Breast epithelium (tissue), 4 donors: ENCODE results near the gene APLN. TPM values are rescaled to one million over a fixed set of nuclear protein-coding genes. Genes with fewer than 3 reads are reported as not detected.

Experiments
- DNase-seq, 2 donors: peaks; one replicate each; pipeline ENCODE4 v3.0.0-alpha.2; 2019; ENCODE audit warnings: low spot score in 2 of 2
- H3K27ac ChIP-seq, 2 donors: fragments of 200-600 bp; sonication (generic) in 1 of 2; one replicate each; pipeline ENCODE4 v1.5.1; 2016 to 2019; ENCODE audit warnings: mild to moderate bottlenecking in 1 of 2
- H3K27me3 ChIP-seq, 2 donors: fragments of 200-600 bp; sonication (generic) in 1 of 2; one replicate each; pipeline versions ENCODE4 v1.5.1 to v1.6.0; 2017 to 2019; ENCODE audit warnings: control low read depth in 1 of 2, mild to moderate bottlenecking in 1 of 2
- H3K36me3 ChIP-seq: fragments of 200-600 bp; one replicate; pipeline ENCODE4 v1.5.1; 2019
- H3K4me1 ChIP-seq, 2 donors: fragments of 200-600 bp; sonication (generic); one replicate each; pipeline ENCODE4 v1.5.1; 2016 to 2019; ENCODE audit warnings: control low read depth in 1 of 2
- H3K4me3 ChIP-seq, 3 donors: fragments of 200-600 bp; sonication (generic); 1 replicate in 2 of 3; 2 replicates in 1 of 3; pipeline ENCODE4 v1.5.1; 2016 to 2019; ENCODE audit warnings: mild to moderate bottlenecking in 3 of 3, moderate library complexity in 2 of 3
- H3K9me3 ChIP-seq, 2 donors: fragments of 200-600 bp; sonication (generic) in 1 of 2; one replicate each; pipeline ENCODE4 v1.5.1; 2016 to 2019; ENCODE audit warnings: control low read depth in 1 of 2
- CTCF ChIP-seq, 3 donors: fragments of 450-650 bp; IDR thresholded peaks; one replicate each; pipeline ENCODE4 v1.5.1; 2016 to 2017; ENCODE audit warnings: antibody characterized with exemption in 3 of 3, mild to moderate bottlenecking in 3 of 3, moderate library complexity in 3 of 3
- POLR2A ChIP-seq: fragments of 450-650 bp; IDR thresholded peaks from one replicate; pipeline ENCODE4 v1.6.1; 2016; ENCODE audit warnings: antibody characterized with exemption, mild to moderate bottlenecking, moderate library complexity
- POLR2AphosphoS5 ChIP-seq, 3 donors: sonication (generic); formaldehyde crosslinking; IDR thresholded peaks; one replicate each; pipeline ENCODE4 v1.6.1; 2017; ENCODE audit warnings: antibody characterized with exemption in 3 of 3
- intact Hi-C: fragments of 100-400 bp; cut with DNase I; formaldehyde crosslinking; loops from one replicate; pipeline ENCODE4 v1.15.1; 2023; ENCODE audit warnings: low total_unique reads
- total RNA-seq, 3 donors: library from RNA; depleted of rRNA; stranded (reverse); fragments of >200 nt; gene quantifications; one replicate each; pipeline ENCODE4 v1.1.0, GENCODE V29; 2016

Gene APLN
- total RNA-seq, 3 donors from 2014 or later: 0.16 to 5.9 (median 4.5) TPM

DNA sequence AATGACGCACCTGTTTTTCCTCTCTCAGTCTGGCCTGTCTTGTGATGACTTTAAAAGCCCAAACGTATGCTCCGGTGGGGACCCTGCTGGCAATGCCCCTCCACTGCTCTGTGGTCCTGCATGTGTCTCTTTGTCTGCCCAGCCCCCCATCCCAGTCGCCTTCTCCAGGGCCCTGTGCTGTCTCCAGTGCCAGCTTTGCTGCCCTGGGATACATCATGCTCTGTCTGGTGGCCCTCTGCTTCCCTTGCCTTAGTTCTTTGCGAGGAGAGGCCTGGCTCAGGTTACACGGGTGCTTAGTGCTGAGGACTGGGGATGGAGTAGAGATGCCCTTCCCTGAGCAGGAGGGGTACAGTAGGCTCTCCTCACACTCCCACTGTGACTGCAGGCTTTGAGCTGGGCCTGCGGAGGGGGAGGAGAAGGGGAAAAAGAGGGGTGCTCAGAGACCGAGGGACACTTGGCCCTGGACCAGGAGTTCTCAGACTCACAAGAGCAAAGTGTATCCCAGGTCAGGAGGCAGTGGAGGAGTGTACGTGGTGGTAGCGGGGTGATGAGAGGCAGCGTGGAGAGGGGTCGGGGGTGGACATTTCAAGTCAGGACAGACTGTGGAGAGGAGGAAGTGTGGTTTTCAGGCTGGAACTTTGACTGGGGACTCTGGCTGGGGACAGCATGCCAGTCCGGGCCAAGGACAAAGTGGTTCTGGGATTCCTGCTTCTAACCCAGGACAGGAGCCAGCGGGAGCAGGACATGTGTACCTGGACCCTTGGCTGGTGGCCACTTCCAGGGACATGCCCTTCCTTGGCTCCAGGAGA, 2.8 kb downstream of the APLN start:
- no peak for DNase-seq
- no peaks in the 10 kb centered on the region for H3K9me3 ChIP-seq
- H3K4me3 ChIP-seq: no peak overlapping the region
- no peaks in the 10 kb centered on the region for H3K36me3 ChIP-seq
- TF ChIP-seq CTCF (IDR thresholded peaks at IDR 0.05) (no peak), POLR2A (no peak), POLR2AphosphoS5 (IDR thresholded peaks at IDR 0.05) (no peak)
- H3K27ac ChIP-seq: no peak overlapping the region
- intact Hi-C loops: loop anchor here (5.0 kb wide), 1 partner anchor 985 kb away; no protein-coding TSS in a partner anchor
- no peaks in the 10 kb centered on the region for H3K4me1 ChIP-seq
- peaks cover 0 to 68% of the 10 kb centered on the region in 2 donors for H3K27me3 ChIP-seq

GRCh38 chrX:129650821-129651510, 3.8 kb downstream of the APLN start:
- no peak for TF ChIP-seq CTCF (IDR thresholded peaks at IDR 0.05)
- no peak for TF ChIP-seq POLR2AphosphoS5 (IDR thresholded peaks at IDR 0.05)
- TF ChIP-seq POLR2A: no peak
- H3K9me3 ChIP-seq: no peaks in the 10 kb centered on the region
- no peak for DNase-seq
- peaks cover 3 to 75% of the 10 kb centered on the region in 2 donors for H3K27me3 ChIP-seq
- H3K4me1 ChIP-seq: no peaks in the 10 kb centered on the region
- intact Hi-C loops: loop anchor here (5.0 kb wide), 1 partner anchor 984 kb away; no protein-coding TSS in a partner anchor
- no peak overlapping the region for H3K4me3 ChIP-seq
- no peaks in the 10 kb centered on the region for H3K36me3 ChIP-seq
- H3K27ac ChIP-seq: no peak overlapping the region

- no peaks in the 10 kb centered on the region for H3K9me3 ChIP-seq
- TF ChIP-seq POLR2AphosphoS5 (IDR thresholded peaks at IDR 0.05): no peak
- no peak overlapping the region for H3K4me3 ChIP-seq
- DNase-seq: no peak
- no peaks in the 10 kb centered on the region for H3K36me3 ChIP-seq
- no peak overlapping the region for H3K27ac ChIP-seq
- intact Hi-C loops: loop anchor here (5.0 kb wide), 1 partner anchor 983 kb away; no protein-coding TSS in a partner anchor
- peaks cover 3 to 75% of the 10 kb centered on the region in 2 donors for H3K27me3 ChIP-seq
- H3K4me1 ChIP-seq: no peaks in the 10 kb centered on the region
These were observed 4.5 kb downstream of the APLN start for GRCh38 chrX:129650183-129650689.

GRCh38 chrX:129649268-129650182, 5.2 kb downstream of the APLN start:
- Histone ChIP-seq H3K4me3 (no peak overlapping the region), H3K9me3 (no peaks in the 10 kb centered on the region), H3K27me3 (peaks cover 3 to 75% of the 10 kb centered on the region in 2 donors), H3K4me1 (no peaks in the 10 kb centered on the region), H3K27ac (no peak overlapping the region), H3K36me3 (no peaks in the 10 kb centered on the region)
- TF ChIP-seq CTCF (IDR thresholded peaks at IDR 0.05) (no peak), POLR2A (no peak), POLR2AphosphoS5 (IDR thresholded peaks at IDR 0.05) (no peak)
- no peak for DNase-seq
- intact Hi-C loops: loop anchor here (5.0 kb wide), 1 partner anchor 982 kb away; no protein-coding TSS in a partner anchor
